HG03103 (cell line): ENCODE results near the gene CSRP1.
"Not testable (repeated sequence)": the region's sequence is repeated elsewhere in the genome, so short reads cannot be mapped to it uniquely, and the experiment has no call there.

Experiments
- ATAC-seq: cut with Tn5 transposase; IDR thresholded peaks from one replicate; pipeline ENCODE4 v1.9.1; 2021; ENCODE audit warnings: low read depth; ENCODE audit not compliant: unreplicated experiment

Gene CSRP1

DNA sequence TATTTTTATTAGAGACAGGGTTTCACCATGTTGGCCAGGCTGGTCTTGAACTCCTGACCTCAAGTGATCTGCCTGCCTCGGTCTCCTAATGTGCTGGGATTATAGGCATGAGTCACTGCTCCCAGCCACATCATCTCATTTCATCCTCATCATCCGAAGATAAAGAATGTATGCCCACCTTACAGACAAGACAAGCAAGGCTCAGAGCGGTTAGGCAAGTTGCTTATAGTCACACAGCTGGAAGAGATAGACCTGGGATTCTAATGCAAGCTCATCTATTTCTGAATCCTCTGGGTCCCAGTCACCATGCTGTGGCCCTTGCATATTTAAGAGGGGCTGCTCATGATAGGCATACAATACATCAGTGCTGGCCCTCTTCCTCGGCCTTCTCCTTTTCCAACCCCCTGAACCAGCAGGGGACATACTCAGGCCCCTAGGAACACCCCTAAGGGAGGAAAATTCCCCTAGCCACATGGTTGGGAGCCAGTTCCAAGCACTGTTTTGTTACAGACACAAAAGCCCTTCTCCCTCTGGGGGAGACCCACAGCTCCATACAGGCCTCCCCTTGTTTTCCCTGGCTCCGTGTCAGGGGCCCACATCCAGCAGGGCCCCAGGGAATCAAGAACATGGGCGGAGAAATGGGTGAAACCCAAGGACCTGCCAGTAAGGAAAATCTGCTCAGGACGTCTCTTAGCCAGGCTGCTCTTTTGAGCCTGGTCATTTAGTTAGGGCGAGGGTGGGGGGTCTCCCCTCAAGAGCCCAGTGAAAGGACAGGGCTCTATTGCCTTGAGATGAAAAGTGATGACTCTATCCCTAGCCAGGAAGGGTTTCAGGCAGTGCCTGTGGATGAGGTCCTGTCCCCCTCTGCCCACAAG, 6.9 kb downstream of the CSRP1 start:
- no peak for ATAC-seq

DNA sequence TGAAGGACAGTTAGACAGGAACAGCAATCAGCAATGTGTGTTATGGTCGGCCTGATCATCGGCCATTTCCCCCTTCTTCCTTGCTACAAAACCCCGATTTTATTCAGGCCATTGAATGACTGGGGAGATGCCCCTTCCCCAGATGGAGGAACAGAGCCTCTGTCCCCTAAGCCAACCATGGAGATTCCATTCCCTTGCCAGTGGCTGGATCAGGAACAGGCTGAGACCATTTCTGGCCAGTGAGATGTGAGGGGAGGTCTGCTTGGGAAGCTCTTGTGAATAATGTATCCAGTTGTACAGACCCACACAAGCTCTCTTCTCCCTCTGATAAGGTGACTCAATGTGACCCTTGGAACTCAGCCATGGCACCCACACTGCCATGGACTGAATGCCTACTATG, 7.7 kb downstream of the CSRP1 start:
- no peak for ATAC-seq

DNA sequence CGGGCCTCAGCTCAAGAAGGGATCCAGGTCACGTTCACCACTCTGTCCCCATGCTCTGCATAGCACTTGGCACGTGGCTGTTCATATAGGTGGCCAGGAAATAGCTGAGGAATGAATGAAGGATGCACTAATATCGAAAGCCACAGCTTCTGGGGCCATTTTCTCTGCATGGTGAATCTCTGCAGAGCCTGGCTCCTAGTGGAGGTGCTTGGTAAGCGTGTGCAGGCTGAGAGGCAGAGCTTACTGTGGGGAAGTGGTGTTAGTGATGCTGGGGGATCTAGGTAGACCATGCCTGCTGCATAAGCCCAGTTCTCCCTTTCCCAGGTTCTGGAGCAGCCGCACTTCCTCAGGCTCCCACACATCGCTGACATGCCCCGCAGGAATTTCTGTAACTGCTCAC, 8.3 kb downstream of the CSRP1 start:
- no peak for ATAC-seq

DNA sequence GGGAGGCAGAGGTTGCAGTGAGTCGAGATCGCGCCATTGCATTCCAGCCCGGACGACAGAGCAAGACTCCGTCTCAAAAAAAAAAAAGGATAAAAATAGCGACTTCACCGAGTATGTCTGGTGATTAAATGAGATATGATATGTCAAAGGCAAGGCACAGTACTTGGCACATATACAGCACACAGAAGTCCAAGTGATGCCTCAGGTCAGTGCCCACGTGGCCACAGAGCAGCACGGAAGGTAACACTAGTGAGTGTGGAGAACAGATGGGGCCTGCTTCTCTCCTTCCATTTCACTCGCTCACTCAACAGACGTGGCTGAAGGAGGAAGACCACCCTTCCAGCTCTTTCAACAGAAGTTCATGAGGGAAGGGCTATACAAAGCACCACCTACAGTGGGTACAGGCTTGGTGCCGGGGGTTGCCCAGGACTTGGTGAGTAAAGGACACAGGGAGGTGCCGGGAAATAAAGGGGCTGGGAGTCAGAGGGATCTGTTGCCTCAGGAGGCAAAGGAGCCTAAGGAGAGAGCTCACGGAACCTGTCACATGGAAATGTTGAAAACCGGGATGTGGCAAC, 8.9 kb downstream of the CSRP1 start:
- no peak for ATAC-seq

DNA sequence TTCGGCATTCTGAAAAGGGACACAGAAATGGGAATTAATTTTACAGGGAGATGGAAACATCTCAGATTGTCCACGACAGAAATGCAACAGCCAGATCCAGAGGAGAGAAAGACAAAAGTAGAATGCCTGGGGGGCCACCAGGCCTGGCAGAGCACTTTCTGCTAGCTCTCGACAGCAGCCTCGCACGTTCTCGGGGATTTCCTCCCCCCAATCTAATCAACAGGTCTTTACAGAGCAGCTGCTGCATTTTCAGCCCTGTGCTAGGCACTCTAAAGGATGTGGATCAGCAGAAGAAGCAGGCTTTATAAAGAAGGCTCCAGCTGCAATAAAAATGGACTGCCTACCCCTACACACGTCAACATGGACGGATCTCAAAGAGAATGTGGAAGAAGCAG, 10.6 kb downstream of the CSRP1 start:
- ATAC-seq = no peak

DNA sequence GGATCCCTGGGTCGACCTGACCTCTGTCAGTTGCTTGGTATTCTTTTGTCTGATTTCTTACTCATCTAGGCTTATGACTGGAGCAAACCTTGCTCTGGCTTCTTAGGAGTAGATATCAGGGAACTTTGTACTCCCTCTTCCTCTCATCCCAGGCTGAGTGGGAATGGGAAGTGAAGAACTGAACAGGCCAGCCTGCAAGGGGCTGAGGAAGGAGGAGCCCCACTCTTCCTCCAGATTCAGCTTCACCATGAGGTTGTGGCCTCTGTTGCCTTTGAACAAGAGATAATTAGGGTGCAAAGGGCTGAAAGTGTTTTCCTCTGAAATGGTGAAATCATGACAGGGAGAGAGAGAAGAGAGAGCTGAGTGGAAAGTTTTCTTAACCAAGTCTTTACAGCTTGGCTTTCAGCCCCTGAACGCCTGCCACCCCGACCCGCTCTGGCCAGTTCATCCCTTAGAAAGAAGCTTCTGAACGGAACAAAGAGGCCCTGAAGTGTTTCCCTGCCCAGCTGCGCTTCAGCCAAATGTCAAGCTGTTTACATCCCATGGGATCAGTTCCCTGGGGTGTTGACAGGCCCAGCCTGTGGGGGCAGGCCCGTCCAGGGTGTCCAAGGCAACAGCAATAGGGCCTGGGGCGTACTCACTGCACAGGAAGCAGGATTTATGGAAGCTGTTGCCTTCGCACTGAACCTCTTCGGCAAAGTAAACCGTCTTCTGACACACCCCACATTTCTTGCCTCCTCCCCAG, 11.2 kb downstream of the CSRP1 start:
- ATAC-seq = no peak

DNA sequence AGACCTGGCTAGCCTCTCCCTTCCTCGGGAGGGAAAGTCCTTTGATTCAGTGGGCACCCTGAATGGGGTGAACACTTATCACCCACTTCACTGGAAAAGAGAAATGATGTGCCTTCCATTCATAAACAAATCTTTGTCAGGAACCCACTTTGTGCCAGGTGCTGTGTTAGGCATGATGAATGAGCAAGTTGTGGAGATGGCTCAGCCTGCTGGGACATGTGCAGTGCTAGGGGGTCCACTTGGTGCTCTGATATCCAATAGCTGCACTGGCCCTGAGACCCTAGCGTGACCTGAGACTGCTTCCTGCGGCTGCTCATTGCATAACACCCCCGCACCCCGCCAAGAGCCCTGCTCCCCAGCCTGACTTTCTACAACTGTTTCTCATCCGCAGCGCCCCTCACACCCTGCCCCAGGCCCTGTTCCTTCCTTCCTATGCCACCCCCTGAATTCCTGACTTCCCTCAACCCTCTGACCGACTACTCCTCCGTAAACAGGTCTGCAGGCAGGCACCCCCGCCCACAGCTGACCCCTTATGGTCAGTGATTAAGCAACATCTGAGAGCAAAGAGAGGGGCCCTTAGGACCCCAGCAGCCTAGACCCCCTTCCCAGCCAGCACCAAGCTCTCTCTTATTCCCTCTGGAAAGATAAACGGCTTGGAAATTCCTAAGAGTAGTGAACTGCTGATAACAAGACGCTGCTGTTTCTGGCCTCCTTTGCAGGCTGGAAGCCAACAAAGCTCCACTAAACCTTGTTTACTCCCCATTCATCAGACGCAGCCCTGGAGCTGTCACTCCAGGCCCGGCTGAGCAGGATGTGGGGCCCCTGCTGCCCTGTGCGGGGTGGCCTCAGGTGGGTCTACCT, 12.9 kb downstream of the CSRP1 start:
- no peak for ATAC-seq

DNA sequence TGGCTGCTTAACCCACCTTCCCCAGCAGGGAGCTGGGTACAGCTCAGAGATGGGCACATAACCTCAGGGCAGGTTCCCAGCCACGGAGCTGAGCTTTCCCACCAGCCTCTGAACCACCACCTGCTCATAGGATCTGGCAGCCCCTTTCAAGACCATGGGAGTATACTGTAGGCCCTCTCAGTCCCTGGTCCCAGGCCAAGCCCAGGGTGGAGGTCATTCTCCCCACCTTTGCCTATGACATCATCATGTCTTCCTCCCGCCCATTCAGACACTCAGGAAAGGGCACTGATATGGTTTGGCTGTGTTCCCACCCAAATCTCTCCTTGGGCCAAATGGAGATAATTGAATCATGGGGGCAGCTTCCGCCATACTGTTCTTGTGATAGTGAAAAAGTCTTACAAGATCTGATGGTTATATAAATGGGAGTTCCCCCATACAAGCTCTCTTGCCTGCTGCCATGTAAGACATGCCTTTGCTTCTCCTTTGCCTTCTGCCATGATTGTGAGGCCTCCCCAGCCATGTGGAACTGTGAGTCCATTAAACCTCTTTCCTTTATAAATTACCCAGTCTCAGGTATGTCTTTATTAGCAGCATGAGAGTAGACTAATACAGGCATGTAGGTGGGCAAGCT, 13.8 kb downstream of the CSRP1 start:
- not testable (repeated sequence) for ATAC-seq

DNA sequence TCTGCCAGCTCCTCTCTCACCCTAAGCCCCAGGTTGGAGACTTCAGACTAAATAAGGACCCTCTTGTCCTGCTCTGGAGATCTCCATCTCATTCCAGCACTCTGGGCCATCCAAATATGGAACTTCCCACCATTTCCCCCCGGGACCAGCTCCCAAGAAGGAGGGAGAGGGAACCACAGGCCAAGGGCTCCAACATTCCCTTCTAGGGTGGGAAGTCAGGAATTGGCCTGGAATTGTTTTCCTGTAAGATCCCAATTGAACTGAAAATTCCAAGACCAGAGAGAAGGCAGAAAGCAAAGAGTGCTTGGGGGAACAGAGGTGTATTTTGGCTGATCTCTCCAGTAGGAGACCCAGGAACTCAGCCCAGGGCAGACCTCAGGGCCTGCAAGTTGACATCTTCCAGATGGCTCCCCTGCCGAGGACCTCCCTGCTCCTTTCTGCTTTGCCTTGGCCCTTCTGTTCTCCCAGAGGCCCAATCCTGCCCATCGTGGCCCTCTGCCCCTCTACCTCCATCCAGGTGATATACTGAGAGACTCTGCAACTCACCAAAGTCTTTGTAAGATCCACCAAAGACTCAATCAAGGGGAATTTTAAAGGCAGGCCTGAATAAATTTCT, 14.9 kb downstream of the CSRP1 start:
- ATAC-seq = no peak

DNA sequence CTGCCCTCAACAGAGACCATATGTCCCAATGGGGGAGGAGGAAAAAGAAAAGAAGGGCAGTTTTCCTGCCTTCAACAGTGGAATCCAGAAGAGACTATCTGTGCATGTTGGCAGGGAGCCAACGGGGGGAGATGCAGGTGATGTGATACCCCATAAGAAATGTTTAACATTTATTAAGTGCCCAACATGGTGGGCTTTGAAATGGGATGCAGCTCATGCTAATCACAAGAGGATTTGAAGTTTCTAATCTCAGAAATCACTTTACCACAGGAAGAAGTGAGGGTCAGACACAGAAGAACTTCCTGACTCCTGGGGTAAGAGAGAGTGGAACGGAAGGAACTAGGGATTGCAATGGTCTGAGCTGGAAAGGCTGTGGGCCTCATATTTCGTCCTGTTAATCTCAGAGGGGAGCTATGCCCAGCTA, 16.2 kb downstream of the CSRP1 start:
- no peak for ATAC-seq

DNA sequence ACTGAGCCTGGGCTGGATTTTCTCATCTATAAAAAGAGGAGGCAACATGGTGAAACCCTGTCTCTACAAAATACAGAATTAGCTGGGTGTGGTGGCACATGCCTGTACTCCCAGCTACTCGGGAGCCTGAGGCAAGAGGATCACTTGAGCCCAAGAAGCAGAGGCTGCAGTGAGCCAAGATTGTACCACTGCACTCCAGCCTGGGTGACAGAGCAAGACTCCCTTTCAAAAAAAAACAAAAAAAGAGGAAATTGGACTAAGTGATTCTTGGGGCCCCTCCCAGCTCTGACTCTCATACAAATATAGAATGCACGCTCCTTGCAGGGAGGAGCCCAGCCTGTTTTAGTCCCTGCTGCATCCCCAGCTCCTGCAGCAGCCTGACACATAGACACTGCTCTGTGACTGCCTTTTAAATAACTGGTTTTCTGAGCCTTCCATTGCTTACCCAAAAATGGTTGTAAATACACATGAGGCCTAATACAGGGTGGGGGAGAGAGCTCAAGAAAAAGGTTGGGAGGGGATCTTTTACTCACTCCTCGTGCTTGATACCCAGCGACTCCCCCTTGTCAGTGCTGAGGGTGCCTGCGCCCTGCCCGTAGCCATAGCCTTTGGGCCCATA, 17.2 kb downstream of the CSRP1 start:
- no peak for ATAC-seq

DNA sequence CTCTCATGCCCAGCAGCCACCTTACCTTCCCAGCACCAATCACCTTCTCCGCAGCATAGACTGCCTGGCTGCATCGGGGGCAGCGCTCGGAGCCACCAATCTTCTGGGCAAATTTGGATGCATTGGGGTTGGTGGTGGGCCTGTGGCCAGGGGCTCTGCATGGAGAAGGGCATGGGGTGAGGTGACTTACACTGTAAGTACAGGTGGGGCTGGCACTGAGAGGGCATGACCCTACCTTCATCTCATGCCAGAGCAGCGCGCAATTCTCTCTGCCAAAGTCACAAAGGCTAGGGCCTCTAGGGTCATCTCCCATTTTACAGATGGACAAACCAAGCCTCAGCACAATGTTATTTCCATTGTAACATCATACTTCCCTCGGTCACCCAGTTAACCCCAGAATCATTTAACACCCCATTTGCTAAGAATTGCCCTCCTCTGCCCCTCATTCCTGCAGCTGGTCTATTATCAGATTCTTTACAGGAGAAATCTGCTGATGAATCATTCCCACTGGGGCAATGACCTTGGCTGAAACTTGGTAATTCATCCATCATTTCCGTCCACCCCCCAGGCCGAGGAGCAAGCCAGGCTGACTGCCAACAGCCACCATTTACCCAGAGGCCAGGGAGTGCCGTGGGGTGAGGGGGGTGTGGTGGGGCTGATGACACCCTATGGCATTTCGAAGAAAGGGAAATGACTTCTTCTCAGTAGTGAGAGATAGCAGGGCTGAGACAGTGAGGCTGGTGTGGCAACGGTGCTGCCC, 17.9 kb downstream of the CSRP1 start:
- no peak for ATAC-seq

DNA sequence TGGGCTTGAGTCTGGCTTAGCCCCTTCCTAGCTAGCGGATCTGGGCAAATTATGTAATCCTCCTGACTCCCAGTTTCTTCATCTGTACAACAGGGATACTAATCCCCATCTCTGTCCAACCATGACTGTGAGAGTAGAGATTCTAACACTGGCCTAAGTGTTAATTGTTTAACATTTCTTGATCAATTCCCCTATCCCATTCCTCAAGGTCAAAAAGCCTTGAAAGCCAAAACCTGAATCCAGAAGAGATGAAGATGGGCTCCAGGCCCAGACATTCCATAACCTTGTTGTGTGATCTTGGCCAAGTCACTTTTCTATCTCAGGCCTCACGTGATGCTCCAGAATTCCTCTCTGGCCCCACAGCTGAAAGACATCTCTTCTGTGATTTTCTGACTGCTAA, 19.2 kb downstream of the CSRP1 start:
- ATAC-seq = no peak

DNA sequence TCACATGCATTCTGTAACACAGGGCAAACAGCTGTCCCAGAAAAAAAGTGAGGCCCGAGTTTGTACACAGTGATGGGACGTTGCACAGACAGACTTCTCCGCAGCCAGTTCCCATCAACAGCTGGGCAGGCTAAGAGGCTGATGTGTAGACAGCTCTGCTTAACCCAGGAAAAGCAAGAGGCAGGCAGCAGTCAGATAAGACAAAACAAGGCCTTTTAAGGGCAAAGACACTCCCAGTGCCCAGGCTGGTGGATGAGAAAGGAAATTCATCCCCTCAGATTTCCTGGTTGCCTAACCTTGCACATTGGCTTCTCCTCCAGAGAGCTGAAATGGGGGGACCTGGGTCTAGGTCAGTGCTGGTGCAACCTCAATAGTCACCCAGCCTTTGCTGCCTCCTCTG, 20.7 kb downstream of the CSRP1 start:
- no peak for ATAC-seq

DNA sequence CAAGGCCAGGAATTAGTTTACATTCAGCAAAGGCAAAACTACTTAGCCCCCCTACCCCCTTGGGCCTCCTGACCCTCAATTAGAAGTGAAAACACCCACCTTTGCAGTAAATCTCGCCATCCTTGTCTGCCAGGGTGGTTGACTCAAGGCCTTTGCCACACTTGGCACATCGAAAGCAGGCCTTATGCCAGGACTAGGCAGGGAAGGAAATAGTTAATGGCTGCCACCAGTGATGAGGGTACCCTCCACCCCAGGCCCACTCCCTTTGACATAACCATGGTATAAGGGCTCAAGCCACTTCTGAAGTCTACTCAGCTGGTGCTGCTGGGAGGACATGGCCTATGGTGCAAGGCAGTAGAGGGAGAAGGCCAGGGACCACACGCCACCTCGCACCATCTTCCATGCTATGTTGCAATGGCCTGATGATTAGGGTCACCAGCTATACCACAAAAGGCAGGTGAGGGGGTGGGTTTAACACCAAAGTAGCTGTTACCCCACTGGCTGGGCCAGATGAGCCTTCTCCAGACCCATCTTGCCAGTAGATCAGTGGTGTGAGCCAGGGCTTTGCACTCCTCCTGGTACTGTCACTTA, 21.6 kb downstream of the CSRP1 start:
- ATAC-seq = no peak

DNA sequence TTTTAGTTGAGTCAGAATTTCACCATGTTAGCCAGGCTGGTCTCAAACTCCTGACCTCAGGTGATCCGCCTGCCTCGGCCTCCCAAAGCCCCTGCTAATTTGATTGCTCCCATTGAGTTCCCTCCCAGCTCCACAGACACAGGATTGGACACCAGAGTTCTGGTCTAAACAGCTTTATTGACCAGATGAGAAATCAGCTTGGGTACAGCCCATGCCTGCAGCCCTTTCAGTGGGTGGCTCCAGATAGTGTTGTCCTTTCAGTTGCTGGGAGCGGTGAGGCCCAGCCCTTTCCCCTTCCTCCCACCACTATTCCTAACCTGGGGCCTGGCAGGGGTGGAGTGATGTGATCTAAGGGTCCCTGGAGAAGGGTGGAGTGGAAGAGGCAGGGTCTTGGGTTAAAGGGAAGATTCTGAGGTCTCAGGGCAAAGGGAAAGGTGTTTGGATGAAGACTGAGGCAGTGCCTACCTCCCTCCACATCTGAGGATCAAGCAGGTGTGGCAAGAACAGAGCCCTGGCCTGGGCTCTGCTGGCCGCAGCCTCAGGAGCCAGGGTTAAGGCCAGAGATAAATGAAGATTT, 23.5 kb downstream of the CSRP1 start:
- ATAC-seq = no peak

DNA sequence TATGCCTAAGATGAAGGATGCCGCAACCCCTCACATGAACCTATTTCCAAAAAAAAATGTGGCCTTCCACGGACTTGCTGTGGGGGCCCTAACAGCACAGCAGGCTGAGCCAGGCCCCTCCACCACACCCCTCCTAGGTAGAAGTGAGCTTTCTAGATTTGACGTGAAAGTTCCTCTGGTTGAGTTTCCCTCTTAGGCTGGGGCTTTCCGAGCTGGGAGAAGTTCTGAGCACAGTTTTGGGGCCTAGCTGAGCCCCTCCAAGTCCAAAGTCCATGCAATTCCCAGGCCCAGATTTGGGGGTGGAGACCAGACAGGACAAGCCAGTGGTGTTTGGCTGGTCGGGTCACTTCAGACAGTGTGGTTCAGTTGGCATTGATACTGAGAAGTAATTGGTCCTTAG, 24.2 kb downstream of the CSRP1 start:
- ATAC-seq = no peak
